ENCODE results near the gene RIPOR3. TPM values are rescaled to one million over a fixed set of nuclear protein-coding genes. Genes with fewer than 3 reads are reported as not detected.

RIPOR3 gene
- total RNA-seq, 4 donors from 2014 or later, result 1.8 to 12.7 (median 4.9) TPM

GRCh38 chr20:50594231-50594590 is 97.1 kb downstream of the RIPOR3 start:
- intact Hi-C loops (cut with DNase I; ENCODE audit: low total_unique reads), result no loop called here
- WGBS, 2 donors, result 62 to 75% methylated on average over 11 of the region's 11 CpGs
- TF ChIP-seq POLR2A (IDR thresholded peaks at IDR 0.05) (no peak), CTCF (IDR thresholded peaks at IDR 0.05) (no peak)
- H3K4me3 ChIP-seq (ENCODE audit: low read depth, poor library complexity, severe bottlenecking), result no peak overlapping the region
- DNase-seq (ENCODE audit: low spot score in 2 of 2), result no peak

GRCh38 chr20:50593005-50593335 is 98.4 kb downstream of the RIPOR3 start:
- intact Hi-C loops (cut with DNase I; ENCODE audit: low total_unique reads), result no loop called here
- no peak overlapping the region for H3K4me3 ChIP-seq (ENCODE audit: low read depth, poor library complexity, severe bottlenecking)
- WGBS, 2 donors, result 93% methylated on average over 9 of the region's 9 CpGs
- DNase-seq (ENCODE audit: low spot score in 2 of 2), result no peak
- TF ChIP-seq POLR2A (IDR thresholded peaks at IDR 0.05), result no peak
- TF ChIP-seq CTCF (IDR thresholded peaks at IDR 0.05), result no peak

- 56 to 75% methylated on average over 15 to 19 of the region's 19 CpGs for WGBS, 2 donors
- DNase-seq (ENCODE audit: low spot score in 2 of 2), result no peak
- no peak overlapping the region for H3K4me3 ChIP-seq (ENCODE audit: low read depth, poor library complexity, severe bottlenecking)
- TF ChIP-seq POLR2A (IDR thresholded peaks at IDR 0.05) (no peak), CTCF (IDR thresholded peaks at IDR 0.05) (no peak)
- intact Hi-C loops (cut with DNase I; ENCODE audit: low total_unique reads), result no loop called here
These were observed 98.9 kb downstream of the RIPOR3 start for GRCh38 chr20:50592282-50593004.

- no peak for TF ChIP-seq CTCF (IDR thresholded peaks at IDR 0.05)
- no peak for TF ChIP-seq POLR2A (IDR thresholded peaks at IDR 0.05)
- WGBS, 2 donors, result 87% methylated on average over 5 of the region's 5 CpGs
- no peak overlapping the region for H3K4me3 ChIP-seq (ENCODE audit: low read depth, poor library complexity, severe bottlenecking)
- DNase-seq (ENCODE audit: low spot score in 2 of 2), result no peak
- intact Hi-C loops (cut with DNase I; ENCODE audit: low total_unique reads), result no loop called here
These were observed 100.0 kb downstream of the RIPOR3 start for GRCh38 chr20:50591233-50591852.

GRCh38 chr20:50590348-50590664 is 101.0 kb downstream of the RIPOR3 start:
- intact Hi-C loops (cut with DNase I; ENCODE audit: low total_unique reads), result no loop called here
- no peak for DNase-seq (ENCODE audit: low spot score in 2 of 2)
- H3K4me3 ChIP-seq (ENCODE audit: low read depth, poor library complexity, severe bottlenecking), result no peak overlapping the region
- TF ChIP-seq POLR2A (IDR thresholded peaks at IDR 0.05), result no peak
- TF ChIP-seq CTCF (IDR thresholded peaks at IDR 0.05), result no peak
- WGBS, 2 donors, result 85 to 88% methylated on average over 11 of the region's 11 CpGs

All from lower leg skin (tissue), 4 donors.